Adrenal gland (tissue), 5 donors: Measurements from ENCODE around the gene RMND5A.
"Not testable (repeated sequence)": the region's sequence is repeated elsewhere in the genome, so short reads cannot be mapped to it uniquely, and the experiment has no call there.

Experiments used
- CTCF ChIP-seq, 6 experiments: fragments of 450-650 bp in 4 of 6; fragments of 200-600 bp in 2 of 6; sonication (generic) in 1 of 6; IDR thresholded peaks; 1 replicate in 5 of 6; 2 replicates in 1 of 6; pipeline versions ENCODE4 v1.5.1 to v1.8.0; 2016 to 2021; ENCODE audit warnings: antibody characterized with exemption in 6 of 6, mild to moderate bottlenecking in 2 of 6, moderate library complexity in 1 of 6
- POLR2A ChIP-seq, 2 donors: fragments of 450-650 bp; IDR thresholded peaks; one replicate each; pipeline ENCODE4 v1.6.1; 2017; ENCODE audit warnings: antibody characterized with exemption in 2 of 2, mild to moderate bottlenecking in 2 of 2, moderate library complexity in 1 of 2
- donor health status: DM: no; HTN: no; CAD: no.

- not testable (repeated sequence) for TF ChIP-seq POLR2A, CTCF (IDR thresholded peaks at IDR 0.05)
Measured at GRCh38 chr2:86739889-86740288, 19.8 kb downstream of the RMND5A start.
